NCI-H345 treated with DMSO at 0.1 percent for 48 hours (cell line): Measurements from ENCODE around the gene RASSF4.

Source experiments
- DNase-seq: peaks from one replicate; lab custom pipeline; 2025; ENCODE audit not compliant: unreplicated experiment; lab: John Stamatoyannopoulos, UW

RASSF4 gene

GRCh38 chr10:44974082-44974627, 14.6 kb downstream of the RASSF4 start:
- DNase-seq, result no peak

- DNase-seq, result peak; percentile 14
These were observed 15.2 kb downstream of the RASSF4 start for GRCh38 chr10:44974628-44975430.

GRCh38 chr10:44975431-44976331, 16.1 kb downstream of the RASSF4 start:
- peak; percentile 44 for DNase-seq

- DNase-seq, result no peak
These were observed 17.0 kb downstream of the RASSF4 start for GRCh38 chr10:44976352-44977198.

GRCh38 chr10:44977287-44978212, 17.9 kb downstream of the RASSF4 start:
- no peak for DNase-seq

GRCh38 chr10:44978213-44978569, 18.6 kb downstream of the RASSF4 start:
- no peak for DNase-seq

- peak; percentile 68 for DNase-seq
These were observed 19.1 kb downstream of the RASSF4 start, which contains the start of gene DEPP1 for GRCh38 chr10:44978570-44979280. Gene DEPP1 (minus strand): TSS chr10:44978809. CDS start chr10:44978030, 779 bp downstream.

GRCh38 chr10:44979281-44980191, 19.9 kb downstream of the RASSF4 start:
- DNase-seq, result no peak

GRCh38 chr10:44980309-44981171, 20.9 kb downstream of the RASSF4 start:
- DNase-seq, result no peak

GRCh38 chr10:44981172-44982113, 21.8 kb downstream of the RASSF4 start:
- no peak for DNase-seq

- DNase-seq, result no peak
These were observed 22.5 kb downstream of the RASSF4 start for GRCh38 chr10:44982114-44982460.

- DNase-seq, result no peak
These were observed 22.9 kb downstream of the RASSF4 start for GRCh38 chr10:44982496-44982895.

GRCh38 chr10:44983066-44983894, 23.7 kb downstream of the RASSF4 start:
- no peak for DNase-seq

GRCh38 chr10:44983895-44984278, 24.3 kb downstream of the RASSF4 start:
- no peak for DNase-seq

GRCh38 chr10:44984671-44985101, 25.1 kb downstream of the RASSF4 start:
- DNase-seq, result no peak
